Midbrain (tissue), 1 donor: ENCODE measurements around the gene BMPR1B.

ENCODE experiments used
- DNase-seq: peaks from one replicate; lab custom pipeline; 2025; lab: John Stamatoyannopoulos, UW

The BMPR1B gene

DNA sequence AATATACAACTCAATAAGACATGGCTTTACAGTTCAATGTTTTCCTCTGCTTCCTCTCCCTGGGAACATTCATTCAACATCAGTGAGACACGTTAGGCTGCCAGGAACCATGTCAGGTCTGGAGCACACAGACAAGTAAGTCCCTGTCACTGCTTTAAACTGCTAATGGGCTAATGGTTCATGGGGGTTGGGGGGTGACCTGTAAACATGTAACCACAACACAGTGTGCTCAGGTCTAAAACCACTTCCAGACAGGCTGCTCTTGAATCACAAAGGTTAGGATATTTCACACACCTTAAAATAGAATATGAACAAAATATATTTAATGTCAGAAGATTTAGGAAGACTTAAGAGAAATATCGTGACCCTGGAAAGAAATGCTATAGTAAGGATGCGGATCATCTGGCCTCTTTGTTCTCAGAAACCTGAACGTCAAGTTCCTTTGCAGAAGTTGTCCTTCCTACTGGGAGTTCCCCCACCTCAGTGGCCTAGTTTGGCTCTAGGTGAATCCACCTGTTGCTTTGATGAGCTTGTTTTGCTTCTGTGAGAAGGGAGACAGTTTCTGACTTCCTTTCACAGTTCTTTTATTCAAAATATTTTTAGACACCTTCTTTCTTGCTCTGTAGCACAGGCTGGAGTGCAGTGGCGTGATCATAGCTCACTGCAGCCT is 431.1 kb downstream of the BMPR1B start:
- no peak for DNase-seq

DNA sequence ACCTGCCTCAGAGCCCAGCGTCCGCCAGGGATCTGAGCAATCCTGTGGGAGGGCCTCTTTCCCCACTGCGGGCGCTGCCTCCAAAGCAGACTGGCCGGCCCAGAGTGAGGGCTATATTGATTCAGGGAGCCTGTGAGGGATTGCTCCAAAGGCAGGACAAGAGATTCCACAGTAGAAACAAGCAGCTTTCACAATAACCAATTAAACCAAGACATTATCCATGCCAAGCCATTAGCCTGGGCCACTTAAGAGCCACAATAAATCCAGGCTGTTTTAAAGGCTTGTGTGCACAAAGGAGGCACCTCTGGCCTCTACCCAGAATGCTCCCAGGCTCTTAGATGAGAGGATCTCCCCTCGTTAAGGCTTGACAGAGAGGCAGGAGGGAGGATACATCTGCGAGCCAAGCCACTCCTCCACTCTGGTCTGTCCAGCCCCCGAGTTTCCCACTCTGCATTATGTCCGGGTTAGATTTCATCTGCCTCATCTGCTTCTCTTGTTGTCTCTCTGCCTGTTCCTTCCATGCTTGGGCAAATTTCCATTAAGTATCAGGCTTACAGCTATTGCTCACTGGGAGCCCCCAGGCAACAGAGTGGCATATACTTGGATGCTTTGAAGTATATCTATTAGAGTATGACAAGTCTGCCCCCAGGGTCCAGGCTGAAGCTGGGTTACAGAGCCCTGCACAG is 433.1 kb downstream of the BMPR1B start:
- DNase-seq = no peak

DNA sequence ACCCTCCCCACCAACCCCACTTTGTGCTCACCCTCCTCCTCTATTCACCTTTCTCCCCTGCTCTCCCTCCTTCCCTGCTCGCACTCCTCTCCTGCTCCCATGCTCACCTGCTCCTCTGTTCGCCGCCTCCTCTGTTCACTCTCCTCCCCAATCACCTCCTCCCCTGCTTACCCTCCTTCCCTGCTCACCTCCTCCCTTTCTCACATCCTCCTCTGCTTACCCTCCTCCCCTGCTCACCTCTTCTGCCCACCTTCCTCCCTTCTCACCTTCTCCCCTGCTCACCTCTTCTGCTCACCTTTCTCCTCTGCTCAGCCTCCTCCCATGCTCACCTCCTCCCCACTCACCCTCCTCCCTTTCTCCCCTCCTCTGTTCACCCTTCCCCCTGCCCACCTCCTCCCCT is 433.8 kb downstream of the BMPR1B start:
- DNase-seq = no peak

DNA sequence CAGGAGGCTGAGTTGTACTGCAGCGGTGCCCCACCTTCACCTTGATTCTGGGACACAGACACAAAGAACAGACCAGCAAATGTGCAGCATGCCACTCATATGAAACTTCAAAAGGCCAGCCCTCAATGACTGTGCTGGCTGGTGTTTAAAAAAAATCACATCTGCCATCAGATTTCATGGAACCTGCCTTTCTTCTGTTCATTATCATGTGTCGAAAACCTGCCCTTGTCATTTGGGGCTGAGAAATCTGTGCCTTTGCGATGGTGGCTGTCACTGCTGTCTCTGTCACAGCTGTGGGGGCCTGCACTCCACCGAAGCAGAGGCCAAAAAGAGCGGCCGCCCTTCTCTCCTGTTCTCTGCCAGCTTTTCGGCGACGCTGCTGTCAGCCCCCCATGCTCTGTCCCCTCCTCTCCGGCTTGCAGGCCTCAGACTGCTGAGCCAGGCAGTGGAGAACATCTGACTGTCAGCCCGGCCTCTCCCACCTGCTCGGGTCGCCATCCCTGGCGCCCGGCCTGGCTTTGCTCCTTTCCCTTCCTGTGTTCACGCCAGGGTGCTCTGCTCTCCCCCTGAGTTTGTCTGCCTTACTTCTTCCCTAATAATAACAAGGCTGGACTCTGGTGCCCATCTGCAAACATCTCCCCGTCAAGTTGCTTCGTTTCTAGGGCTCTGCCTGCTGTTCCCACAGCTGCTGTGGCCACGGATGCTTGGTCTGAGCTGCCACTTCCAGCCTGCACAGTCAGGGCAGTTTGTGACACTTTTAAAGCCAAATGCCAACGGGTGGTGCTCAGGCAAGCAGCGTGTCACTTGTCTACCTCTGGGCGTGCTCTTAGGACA is 435.9 kb downstream of the BMPR1B start:
- no peak for DNase-seq

DNA sequence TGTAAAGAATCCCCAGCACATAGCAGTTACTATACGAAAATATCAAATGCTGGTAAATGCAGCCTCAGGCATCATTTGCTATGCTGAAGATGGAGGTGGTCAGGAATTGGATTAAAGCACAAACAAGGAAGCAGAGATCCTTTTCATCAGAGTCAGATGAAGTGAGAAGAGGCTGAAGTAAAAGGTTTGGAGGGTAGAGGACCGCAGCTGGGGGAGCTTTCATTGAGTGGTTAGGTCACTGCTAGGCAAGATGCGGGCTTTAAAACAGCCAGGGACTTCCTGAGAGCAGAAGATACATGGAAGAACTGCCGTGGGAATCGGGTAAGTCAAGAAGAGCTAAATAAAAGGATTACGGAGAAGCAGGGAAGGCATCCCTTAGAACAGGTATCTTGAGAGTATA is 439.6 kb downstream of the BMPR1B start:
- no peak for DNase-seq

DNA sequence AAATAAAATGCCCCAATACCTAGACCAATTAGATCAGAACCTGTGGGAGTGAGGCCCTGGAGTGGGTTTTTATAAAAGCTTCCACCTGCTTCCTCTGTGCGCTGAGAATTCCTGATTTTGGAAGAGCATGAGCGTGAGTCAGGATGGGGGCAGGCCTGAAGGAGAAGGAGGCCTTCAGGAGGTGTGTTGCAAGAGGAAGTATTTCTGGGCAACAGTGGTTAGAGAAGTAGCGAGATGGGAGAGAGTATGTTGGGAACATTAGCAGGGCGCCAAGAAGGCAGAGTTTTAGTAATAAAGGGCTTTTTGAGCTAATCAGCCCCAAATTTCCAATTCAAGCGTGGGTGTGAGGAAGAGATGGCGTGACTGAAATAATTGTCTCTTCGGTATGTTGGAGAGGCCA is 441.2 kb downstream of the BMPR1B start:
- DNase-seq = no peak

DNA sequence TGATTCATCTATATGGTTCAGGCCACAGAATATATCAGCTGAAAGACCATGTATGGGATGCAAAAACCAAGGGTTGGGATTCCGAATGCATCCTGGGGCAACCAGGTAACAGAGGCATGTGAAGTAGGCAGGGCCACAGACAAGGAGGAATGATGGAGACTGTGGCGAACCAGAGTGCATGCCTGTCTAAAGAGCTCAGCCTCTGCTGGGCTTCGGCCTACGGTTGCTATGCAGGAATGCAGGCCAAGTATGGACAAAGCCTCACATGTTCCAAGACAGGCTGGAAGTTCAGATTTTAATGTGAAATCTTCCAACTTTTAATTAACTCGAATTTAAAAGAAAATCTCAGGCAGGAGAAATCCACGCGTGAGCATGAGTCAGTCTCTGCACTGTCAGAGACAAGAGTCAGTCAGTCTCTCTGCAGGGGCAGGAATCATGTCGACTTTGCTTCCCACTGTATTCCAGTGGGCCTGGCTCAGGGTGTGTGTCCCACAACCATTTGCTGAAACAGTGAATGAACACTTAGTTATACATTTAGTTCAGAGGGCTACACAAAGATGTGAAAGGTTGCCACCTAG is 446.6 kb downstream of the BMPR1B start:
- no peak for DNase-seq

DNA sequence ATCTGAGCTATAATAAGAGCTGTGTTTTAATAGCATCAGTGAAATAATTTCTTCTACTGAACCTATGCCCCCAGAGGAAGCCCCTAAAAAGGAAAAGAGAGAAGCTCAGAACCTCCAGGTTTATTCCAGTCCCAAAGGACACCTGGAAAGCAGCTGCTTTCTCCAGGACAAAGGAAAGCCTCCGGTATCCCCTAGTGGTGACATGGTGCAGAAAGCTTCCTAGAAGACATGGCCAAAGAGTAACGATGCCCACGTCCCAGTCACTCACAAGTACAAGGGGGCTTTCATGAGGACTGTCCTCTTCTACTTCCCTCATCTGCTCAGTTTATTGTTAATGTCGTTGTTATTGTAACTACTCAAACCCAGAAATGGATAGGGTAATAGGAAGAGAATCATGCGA is 447.1 kb downstream of the BMPR1B start:
- DNase-seq = no peak
